Thymus (tissue), 11 donors: ENCODE results near the gene MAN1A2. TPM values are rescaled to one million over a fixed set of nuclear protein-coding genes. Genes with fewer than 3 reads are reported as not detected.
"Not testable (repeated sequence)": the region's sequence is repeated elsewhere in the genome, so short reads cannot be mapped to it uniquely, and the experiment has no call there.

Source experiments
- DNase-seq, 9 donors: peaks; one replicate each; pipeline ENCODE4 v3.0.0-alpha.2; 2013; ENCODE audit warnings: low spot score in 9 of 9, low read depth in 6 of 9, missing footprints in 1 of 9
- H3K27ac ChIP-seq, 2 donors: one replicate each; pipeline ENCODE4 v1.5.1; 2013; ENCODE audit warnings: control low read depth in 1 of 2, low read depth in 1 of 2, low read length in 1 of 2, mild to moderate bottlenecking in 1 of 2, moderate library complexity in 1 of 2
- H3K27me3 ChIP-seq, 2 donors: one replicate each; pipeline ENCODE4 v1.5.1; 2013; ENCODE audit warnings: low read length in 1 of 2; ENCODE audit not compliant: control insufficient read depth in 2 of 2, insufficient read depth in 1 of 2
- H3K36me3 ChIP-seq, 2 donors: one replicate each; pipeline ENCODE4 v1.5.1; 2013; ENCODE audit warnings: low read length in 1 of 2, mild to moderate bottlenecking in 1 of 2, moderate library complexity in 1 of 2; ENCODE audit not compliant: control insufficient read depth in 2 of 2, insufficient read depth in 2 of 2
- H3K4me1 ChIP-seq, 2 donors: one replicate each; pipeline ENCODE4 v1.5.1; 2013; ENCODE audit warnings: low read length in 2 of 2; ENCODE audit not compliant: control insufficient read depth in 2 of 2, insufficient read depth in 2 of 2
- H3K4me3 ChIP-seq, 2 donors: one replicate each; pipeline ENCODE4 v1.5.1; 2013; ENCODE audit warnings: low read length in 2 of 2, control low read depth in 1 of 2, mild to moderate bottlenecking in 1 of 2
- H3K9me3 ChIP-seq, 2 donors: one replicate each; pipeline ENCODE4 v1.5.1; 2013; ENCODE audit warnings: low read length in 1 of 2, mild to moderate bottlenecking in 1 of 2; ENCODE audit not compliant: control insufficient read depth in 2 of 2, insufficient read depth in 1 of 2
- WGBS: extraction: QIAGEN DNeasy Blood & Tissue Kit; methylation state at CpG from one replicate; pipeline ENCODE4 v1.1.7; 2013; 5-methylcytosine and 5-hydroxymethylcytosine counted together
- polyA plus RNA-seq: library from polyadenylated mRNA; stranded (reverse); fragments of 200-250 nt; gene quantifications from one replicate; pipeline ENCODE4 v1.2.3, GENCODE V29; 2013
- total RNA-seq: library from RNA; stranded (reverse); fragments of 120-200 nt; gene quantifications from one replicate; pipeline ENCODE4 v1.2.4, GENCODE V29; 2013
- donor health status: healthy.

The MAN1A2 gene
- total and polyA plus RNA-seq, 2 donors, result 10.6 to 26.4 TPM

DNA sequence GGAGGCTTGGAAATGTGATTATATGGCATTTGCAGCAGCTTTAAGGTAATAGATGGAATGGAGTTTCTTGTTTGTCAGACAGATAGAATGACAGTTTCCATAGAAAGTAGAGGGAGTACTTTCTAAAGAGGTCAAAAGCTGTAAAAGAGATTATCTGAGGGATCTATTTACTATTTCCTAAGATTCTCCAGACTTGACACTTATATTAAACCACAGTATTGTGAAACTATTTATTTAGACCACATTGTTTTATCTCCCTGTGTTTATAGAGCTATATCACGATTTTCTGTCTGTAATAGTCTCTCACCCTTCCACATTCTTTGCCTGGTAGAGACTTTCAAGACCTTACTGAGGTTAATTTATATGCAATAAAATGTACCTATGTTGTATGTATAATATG, 66.7 kb downstream of the MAN1A2 start:
- no peak for DNase-seq
- 95% methylated on average over 1 of the region's 1 CpG for WGBS
- no peaks in the 10 kb centered on the region for H3K27me3 ChIP-seq
- H3K9me3 ChIP-seq, result no peaks in the 10 kb centered on the region
- H3K4me1 ChIP-seq, result no peaks in the 10 kb centered on the region
- no peak overlapping the region for H3K27ac ChIP-seq
- H3K4me3 ChIP-seq, result no peak overlapping the region
- no peaks in the 10 kb centered on the region for H3K36me3 ChIP-seq

DNA sequence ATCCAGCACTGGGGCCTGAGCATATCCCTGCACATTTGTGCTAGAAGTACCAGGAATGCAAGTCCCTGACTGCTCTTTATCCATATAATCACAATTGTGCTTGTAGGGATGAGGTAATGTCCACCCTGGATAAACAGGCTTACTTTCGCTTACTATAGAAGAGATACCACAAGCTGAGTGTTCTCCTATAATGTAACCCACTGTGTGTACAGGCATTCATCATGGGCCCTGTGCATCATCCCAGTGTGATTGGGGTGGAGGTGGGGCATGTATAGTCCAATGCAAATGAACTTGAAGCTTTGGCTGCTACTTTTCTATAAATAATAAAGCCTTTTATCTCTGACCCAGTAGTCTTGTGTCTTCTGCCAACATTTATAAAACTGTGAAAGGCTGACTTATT, 69.3 kb downstream of the MAN1A2 start:
- Histone ChIP-seq H3K27ac (no peak overlapping the region), H3K4me1 (no peaks in the 10 kb centered on the region), H3K36me3 (no peaks in the 10 kb centered on the region), H3K27me3 (no peaks in the 10 kb centered on the region), H3K9me3 (no peaks in the 10 kb centered on the region), H3K4me3 (no peak overlapping the region)
- 100% methylated on average over 1 of the region's 1 CpG for WGBS
- DNase-seq, result no peak

DNA sequence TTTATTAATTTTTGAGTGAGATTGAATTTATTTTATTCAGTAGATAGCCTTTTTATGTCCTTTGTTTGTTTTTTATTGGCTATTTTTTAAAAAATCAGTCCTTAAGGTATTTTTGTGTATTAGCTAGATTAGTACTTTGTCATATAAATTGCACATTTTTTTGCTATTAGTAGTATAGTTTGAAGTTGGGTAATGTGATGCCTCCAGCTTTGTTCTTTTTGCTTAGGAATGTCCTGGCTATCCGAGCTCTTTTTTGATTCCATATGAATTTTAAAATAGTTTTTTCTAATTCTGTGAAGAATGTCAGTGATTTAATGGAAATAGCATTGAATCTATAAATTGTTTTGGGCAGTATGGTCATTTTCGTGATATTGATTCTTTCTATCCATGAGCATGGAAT, 80.4 kb downstream of the MAN1A2 start:
- Histone ChIP-seq H3K4me3 (no peak overlapping the region), H3K9me3 (no peaks in the 10 kb centered on the region), H3K36me3 (peaks cover 3 to 10% of the 10 kb centered on the region in 2 donors), H3K27ac (no peak overlapping the region), H3K27me3 (no peaks in the 10 kb centered on the region), H3K4me1 (no peaks in the 10 kb centered on the region)
- WGBS, result 97% methylated on average over 2 of the region's 2 CpGs
- DNase-seq, result no peak

DNA sequence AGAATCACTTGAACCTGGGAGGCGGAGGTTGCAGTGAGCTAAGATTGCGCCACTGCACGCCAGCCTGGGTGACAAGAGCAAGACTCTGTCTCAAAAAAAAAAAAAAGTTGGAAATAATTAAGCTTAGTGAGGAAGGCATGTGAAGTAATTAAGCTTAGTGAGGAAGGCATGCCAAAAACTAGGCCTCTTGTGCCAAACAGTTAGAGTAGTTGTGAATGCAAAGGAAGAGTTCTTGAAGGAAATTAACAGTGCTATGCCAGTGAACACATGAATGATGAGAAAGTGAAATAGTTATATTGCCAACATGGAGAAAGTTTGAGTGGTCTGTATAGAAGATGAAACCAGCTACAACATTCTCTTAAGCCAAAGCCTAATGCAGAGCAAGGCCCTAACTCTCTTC, 85.0 kb downstream of the MAN1A2 start:
- H3K4me1 ChIP-seq, result no peaks in the 10 kb centered on the region
- no peaks in the 10 kb centered on the region for H3K27me3 ChIP-seq
- no peak overlapping the region for H3K27ac ChIP-seq
- no peak for DNase-seq
- WGBS, result 98% methylated on average over 3 of the region's 3 CpGs
- peaks cover 3 to 10% of the 10 kb centered on the region in 2 donors for H3K36me3 ChIP-seq
- no peak overlapping the region for H3K4me3 ChIP-seq
- H3K9me3 ChIP-seq, result no peaks in the 10 kb centered on the region

DNA sequence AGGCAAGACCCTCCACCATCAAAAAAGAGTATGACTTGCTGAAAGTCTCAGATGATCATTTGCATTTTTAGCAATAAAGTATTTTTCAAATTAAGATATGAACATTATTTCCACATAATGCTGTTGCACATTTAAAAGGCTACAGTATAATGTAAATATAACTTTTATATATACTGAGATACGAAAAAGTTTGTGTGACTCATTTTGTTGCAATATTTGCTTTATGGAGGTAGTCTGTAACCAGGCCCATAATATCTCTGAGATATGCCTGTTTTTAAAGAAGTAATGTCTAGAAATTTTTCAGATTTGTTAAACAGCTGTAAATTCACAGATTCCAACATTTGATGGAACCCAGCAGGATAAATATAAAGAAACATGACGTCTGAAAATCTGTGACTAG, 86.7 kb downstream of the MAN1A2 start:
- Histone ChIP-seq H3K27me3 (no peaks in the 10 kb centered on the region), H3K4me1 (no peaks in the 10 kb centered on the region), H3K4me3 (no peak overlapping the region), H3K36me3 (peaks cover 3 to 10% of the 10 kb centered on the region in 2 donors), H3K9me3 (no peaks in the 10 kb centered on the region), H3K27ac (no peak overlapping the region)
- DNase-seq, result no peak
- WGBS, result 97% methylated on average over 2 of the region's 2 CpGs

DNA sequence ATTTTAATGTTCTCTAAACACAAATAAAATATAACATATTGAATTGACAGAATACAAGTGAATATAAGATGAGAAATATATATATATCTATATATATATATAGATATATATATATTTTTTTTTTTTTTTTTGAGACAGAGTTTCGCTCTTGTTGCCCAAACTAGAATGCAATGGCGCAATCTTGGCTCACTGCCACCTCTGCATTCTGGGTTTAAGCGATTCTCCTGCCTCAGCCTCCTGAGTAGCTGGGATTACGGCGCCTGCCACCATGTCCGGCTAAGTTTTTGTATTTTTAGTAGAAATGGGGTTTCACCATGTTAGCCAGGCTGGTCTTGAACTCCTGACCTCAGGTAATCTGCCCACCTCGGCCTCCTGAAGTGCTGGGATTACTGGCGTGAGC, 91.2 kb downstream of the MAN1A2 start:
- WGBS, result 99% methylated on average over 8 of the region's 8 CpGs
- H3K36me3 ChIP-seq, DNase-seq: not testable (repeated sequence)

DNA sequence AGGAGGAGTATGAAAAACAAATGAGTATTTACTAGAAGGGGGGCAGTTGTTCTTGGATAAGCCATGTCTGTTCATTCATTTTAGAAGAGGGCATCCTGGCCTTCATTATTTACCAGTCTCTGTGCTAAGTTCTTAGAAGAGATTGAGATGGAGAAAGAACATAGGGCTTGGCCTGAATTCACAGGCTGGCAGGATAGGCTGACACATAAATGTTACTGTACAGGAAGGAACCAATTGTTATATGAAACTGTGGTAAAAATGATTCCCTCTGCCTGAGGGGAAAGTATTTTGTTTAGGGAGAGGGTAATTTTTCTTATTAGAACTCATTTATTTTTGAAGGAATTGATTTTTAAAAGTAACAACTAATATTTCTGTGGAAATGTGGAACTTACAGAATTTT, 99.5 kb downstream of the MAN1A2 start:
- Histone ChIP-seq H3K27ac (no peak overlapping the region), H3K4me3 (no peak overlapping the region), H3K36me3 (no peaks in the 10 kb centered on the region), H3K4me1 (no peaks in the 10 kb centered on the region), H3K27me3 (no peaks in the 10 kb centered on the region), H3K9me3 (no peaks in the 10 kb centered on the region)
- no peak for DNase-seq

More for the DNA sequence above, 91.2 kb downstream of the MAN1A2 start:
- H3K9me3 ChIP-seq, H3K4me3 ChIP-seq, H3K4me1 ChIP-seq, H3K27me3 ChIP-seq, H3K27ac ChIP-seq: not testable (repeated sequence)

DNA sequence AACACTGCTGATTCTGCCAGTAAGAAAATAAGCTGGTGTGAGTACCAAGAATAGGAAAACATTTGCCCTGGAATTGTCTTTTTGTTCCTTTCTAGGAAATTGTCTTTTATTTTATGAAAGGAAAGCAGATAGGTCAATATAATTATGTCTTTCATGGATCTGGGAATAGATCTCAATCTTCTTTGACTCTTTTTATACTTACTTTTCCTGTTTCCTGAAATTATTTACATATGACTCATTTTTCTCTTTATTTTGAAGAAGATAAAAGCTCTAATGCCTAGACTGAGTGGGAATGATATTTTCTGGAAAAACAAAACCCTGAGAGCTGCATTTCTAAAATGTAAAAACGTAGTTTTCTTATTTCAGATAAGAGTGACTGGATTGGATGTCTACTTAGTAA, 100.1 kb downstream of the MAN1A2 start:
- no peak for DNase-seq
- Histone ChIP-seq H3K27me3 (no peaks in the 10 kb centered on the region), H3K4me3 (no peak overlapping the region), H3K36me3 (no peaks in the 10 kb centered on the region), H3K9me3 (no peaks in the 10 kb centered on the region), H3K27ac (no peak overlapping the region), H3K4me1 (no peaks in the 10 kb centered on the region)
- WGBS, result 99% methylated on average over 1 of the region's 1 CpG

DNA sequence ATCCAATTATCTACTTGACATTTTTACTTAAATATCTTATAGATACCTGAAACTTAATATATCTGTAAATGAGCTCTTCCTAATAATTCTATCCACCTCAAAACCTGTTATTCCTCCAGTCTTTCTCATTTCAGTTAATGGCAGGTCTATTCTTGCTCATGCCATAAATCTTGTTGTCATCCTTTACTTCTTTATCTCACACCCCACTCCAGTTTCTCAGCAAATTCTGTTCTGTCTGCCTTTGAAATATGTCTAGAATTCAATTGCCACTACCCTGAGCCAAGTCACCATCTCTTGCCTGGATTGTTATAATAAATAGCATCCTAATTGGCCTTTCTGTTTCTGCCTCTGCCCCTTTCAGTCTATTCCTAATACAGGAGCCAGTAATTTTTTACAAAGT, 105.8 kb downstream of the MAN1A2 start:
- H3K27me3 ChIP-seq, result no peaks in the 10 kb centered on the region
- no peak overlapping the region for H3K27ac ChIP-seq
- H3K4me3 ChIP-seq, result no peak overlapping the region
- no peaks in the 10 kb centered on the region for H3K36me3 ChIP-seq
- H3K4me1 ChIP-seq, result no peaks in the 10 kb centered on the region
- no peak for DNase-seq
- H3K9me3 ChIP-seq, result no peaks in the 10 kb centered on the region

DNA sequence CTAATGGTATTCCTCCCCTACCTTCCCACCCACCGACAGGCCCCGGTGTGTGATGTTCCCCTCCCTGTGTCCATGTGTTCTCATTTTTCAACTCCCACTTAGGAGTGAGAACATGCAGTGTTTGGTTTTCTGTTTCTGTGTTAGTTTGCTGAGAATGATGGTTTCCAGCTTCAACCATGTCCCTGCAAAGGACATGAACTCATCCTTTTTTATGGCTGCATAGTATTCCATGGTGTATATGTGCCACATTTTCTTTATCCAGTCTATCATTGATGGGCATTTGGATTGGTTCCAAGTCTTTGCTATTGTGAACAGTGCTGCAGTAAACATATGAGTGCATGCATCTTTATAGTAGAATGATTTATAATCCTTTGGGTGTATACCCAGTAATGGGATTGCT, 108.2 kb downstream of the MAN1A2 start:
- not testable (repeated sequence) for H3K36me3 ChIP-seq, H3K27ac ChIP-seq, H3K4me1 ChIP-seq, H3K4me3 ChIP-seq, H3K9me3 ChIP-seq, H3K27me3 ChIP-seq, DNase-seq
- WGBS, result 97% methylated on average over 2 of the region's 2 CpGs
